Ascending aorta (tissue), 2 donors: ENCODE data around the gene AMIGO3. TPM values are rescaled to one million over a fixed set of nuclear protein-coding genes. Genes with fewer than 3 reads are reported as not detected.
"Not testable (repeated sequence)": the region's sequence is repeated elsewhere in the genome, so short reads cannot be mapped to it uniquely, and the experiment has no call there.

Experiments used
- DNase-seq, 2 donors: peaks; one replicate each; pipeline ENCODE4 v3.0.0-alpha.2; 2019; ENCODE audit warnings: low spot score in 2 of 2
- H3K27ac ChIP-seq, 2 donors: fragments of 200-600 bp; sonication (generic); one replicate each; pipeline ENCODE4 v1.5.1; 2016 to 2017; ENCODE audit warnings: mild to moderate bottlenecking in 1 of 2
- H3K27me3 ChIP-seq: fragments of 200-600 bp; sonication (generic); one replicate; pipeline ENCODE4 v1.5.1; 2017
- H3K36me3 ChIP-seq, 2 donors: fragments of 200-600 bp; sonication (generic); one replicate each; pipeline ENCODE4 v1.5.1; 2016
- H3K4me1 ChIP-seq, 2 donors: fragments of 200-600 bp; sonication (generic); one replicate each; pipeline ENCODE4 v1.5.1; 2016 to 2017; ENCODE audit warnings: mild to moderate bottlenecking in 1 of 2
- H3K4me3 ChIP-seq, 2 donors: fragments of 200-600 bp; sonication (generic); one replicate each; pipeline ENCODE4 v1.5.1; 2016 to 2017; ENCODE audit warnings: mild to moderate bottlenecking in 1 of 2
- H3K9me3 ChIP-seq, 2 donors: fragments of 200-600 bp; sonication (generic); one replicate each; pipeline ENCODE4 v1.5.1; 2016
- CTCF ChIP-seq, 3 experiments: fragments of 200-600 bp in 2 of 3; fragments of 450-650 bp in 1 of 3; sonication (generic) in 2 of 3; IDR thresholded peaks; one replicate each; pipeline ENCODE4 v1.5.1; 2016 to 2019; ENCODE audit warnings: antibody characterized with exemption in 3 of 3, mild to moderate bottlenecking in 1 of 3, moderate library complexity in 1 of 3
- intact Hi-C: fragments of 100-400 bp; cut with DNase I; formaldehyde crosslinking; loops from one replicate; pipeline ENCODE4 v1.15.1; 2023
- total RNA-seq: library from RNA; depleted of rRNA; stranded (reverse); fragments of >200 nt; gene quantifications from one replicate; pipeline ENCODE4 v1.1.0, GENCODE V29; 2016

The AMIGO3 gene
- total RNA-seq, 1 donor from 2014 or later: 0.43 TPM

GRCh38 chr3:49702672-49703071, 16.8 kb downstream of the AMIGO3 start:
- no peaks in the 10 kb centered on the region for H3K27me3 ChIP-seq
- DNase-seq: no peak
- no peak overlapping the region for H3K27ac ChIP-seq
- peaks cover 44 to 79% of the 10 kb centered on the region in 2 donors for H3K36me3 ChIP-seq
- no peaks in the 10 kb centered on the region for H3K4me1 ChIP-seq
- intact Hi-C loops: loop anchor here (2.0 kb wide), 1 partner anchor 136 kb away; no protein-coding TSS in a partner anchor
- no peak for TF ChIP-seq CTCF (IDR thresholded peaks at IDR 0.05)
- H3K9me3 ChIP-seq: no peaks in the 10 kb centered on the region
- H3K4me3 ChIP-seq: no peak overlapping the region

- H3K27ac ChIP-seq: no peak overlapping the region
- peak in 2 of 3 experiments; percentile 6 to 15 for TF ChIP-seq CTCF (IDR thresholded peaks at IDR 0.05)
- intact Hi-C loops: loop anchor here (2.0 kb wide), 1 partner anchor 137 kb away; no protein-coding TSS in a partner anchor
- H3K27me3 ChIP-seq: no peaks in the 10 kb centered on the region
- DNase-seq: no peak
- no peak overlapping the region for H3K4me3 ChIP-seq
- no peaks in the 10 kb centered on the region for H3K4me1 ChIP-seq
- H3K36me3 ChIP-seq: peaks cover 48 to 76% of the 10 kb centered on the region in 2 donors
- no peaks in the 10 kb centered on the region for H3K9me3 ChIP-seq
These were observed 18.0 kb downstream of the AMIGO3 start for GRCh38 chr3:49701388-49702077.

- no peaks in the 10 kb centered on the region for H3K27me3 ChIP-seq
- DNase-seq: no peak
- H3K36me3 ChIP-seq: peaks cover 45 to 68% of the 10 kb centered on the region in 2 donors
- H3K4me3 ChIP-seq: no peak overlapping the region
- H3K9me3 ChIP-seq: no peaks in the 10 kb centered on the region
- H3K27ac ChIP-seq: no peak overlapping the region
- TF ChIP-seq CTCF (IDR thresholded peaks at IDR 0.05): no peak
- no peaks in the 10 kb centered on the region for H3K4me1 ChIP-seq
- intact Hi-C loops: no loop called here
These were observed 18.9 kb downstream of the AMIGO3 start for GRCh38 chr3:49700453-49701128.

GRCh38 chr3:49700014-49700413, 19.5 kb downstream of the AMIGO3 start:
- Histone ChIP-seq H3K4me1 (no peaks in the 10 kb centered on the region), H3K27me3 (no peaks in the 10 kb centered on the region), H3K27ac (no peak overlapping the region), H3K4me3 (no peak overlapping the region), H3K9me3 (no peaks in the 10 kb centered on the region), H3K36me3 (peaks cover 45 to 62% of the 10 kb centered on the region in 2 donors)
- intact Hi-C loops: no loop called here
- no peak for DNase-seq
- TF ChIP-seq CTCF (IDR thresholded peaks at IDR 0.05): no peak

- no peaks in the 10 kb centered on the region for H3K9me3 ChIP-seq
- H3K27ac ChIP-seq: no peak overlapping the region
- TF ChIP-seq CTCF (IDR thresholded peaks at IDR 0.05): no peak
- no peak overlapping the region for H3K4me3 ChIP-seq
- H3K27me3 ChIP-seq: no peaks in the 10 kb centered on the region
- peaks cover 45 to 56% of the 10 kb centered on the region in 2 donors for H3K36me3 ChIP-seq
- H3K4me1 ChIP-seq: no peaks in the 10 kb centered on the region
- no peak for DNase-seq
- intact Hi-C loops: no loop called here
These were observed 20.1 kb downstream of the AMIGO3 start for GRCh38 chr3:49699281-49699979.

- H3K9me3 ChIP-seq, DNase-seq, H3K27me3 ChIP-seq, H3K27ac ChIP-seq, intact Hi-C loops, H3K4me3 ChIP-seq: not testable (repeated sequence)
- Histone ChIP-seq H3K4me1 (peaks cover 0 to 10% of the 10 kb centered on the region in 2 donors), H3K36me3 (peaks cover 22 to 29% of the 10 kb centered on the region in 2 donors)
These were observed 24.0 kb downstream of the AMIGO3 start for GRCh38 chr3:49695350-49696015.

GRCh38 chr3:49694409-49695070, 24.9 kb downstream of the AMIGO3 start:
- H3K4me3 ChIP-seq, intact Hi-C loops, H3K27me3 ChIP-seq, H3K27ac ChIP-seq, DNase-seq, H3K9me3 ChIP-seq: not testable (repeated sequence)
- Histone ChIP-seq H3K36me3 (peaks cover 13 to 23% of the 10 kb centered on the region in 2 donors), H3K4me1 (peaks cover 0 to 15% of the 10 kb centered on the region in 2 donors)
